CD14-positive monocyte (primary cell): Measurements from ENCODE around the gene TCP10L. TPM values are rescaled to one million over a fixed set of nuclear protein-coding genes. Genes with fewer than 3 reads are reported as not detected.

Experiments used
- DNase-seq, 3 donors: peaks; one replicate each; pipeline ENCODE4 v3.0.0-alpha.2; 2011 to 2022
- H2AFZ ChIP-seq: 2 replicates; pipeline ENCODE4 v1.6.0; 2012; ENCODE audit warnings: mild to moderate bottlenecking, low read depth, low read length, inconsistent platforms; ENCODE audit not compliant: insufficient read depth, poor library complexity, severe bottlenecking
- H3K27ac ChIP-seq, 2 donors: 1 replicate in 1 of 2; 2 replicates in 1 of 2; pipeline ENCODE4 v1.5.1; 2012 to 2013; ENCODE audit warnings: low read length in 2 of 2, control low read depth in 1 of 2, inconsistent platforms in 1 of 2, low read depth in 1 of 2, mild to moderate bottlenecking in 1 of 2
- H3K27me3 ChIP-seq, 2 donors: one replicate each; pipeline versions ENCODE4 v1.6.0 to v1.6.1; 2011 to 2013; ENCODE audit warnings: low read length in 2 of 2; ENCODE audit not compliant: control insufficient read depth in 2 of 2, insufficient read depth in 2 of 2
- H3K36me3 ChIP-seq, 2 donors: replicated peaks in 1 of 2; 1 replicate in 1 of 2; 2 replicates in 1 of 2; pipeline versions ENCODE4 v1.5.1 to v1.6.1; 2012 to 2013; ENCODE audit warnings: low read length in 2 of 2, control low read depth in 1 of 2, inconsistent platforms in 1 of 2, mild to moderate bottlenecking in 1 of 2; ENCODE audit not compliant: insufficient read depth in 2 of 2, control insufficient read depth in 1 of 2
- H3K4me1 ChIP-seq, 2 donors: 1 replicate in 1 of 2; 2 replicates in 1 of 2; pipeline versions ENCODE4 v1.5.1 to v1.6.1; 2012 to 2013; ENCODE audit warnings: low read length in 2 of 2, control low read depth in 1 of 2, inconsistent platforms in 1 of 2, mild to moderate bottlenecking in 1 of 2, moderate library complexity in 1 of 2; ENCODE audit not compliant: insufficient read depth in 2 of 2, control insufficient read depth in 1 of 2
- H3K4me2 ChIP-seq: replicated peaks from 2 replicates; pipeline ENCODE3; 2012; ENCODE audit warnings: low read length, moderate library complexity, mild to moderate bottlenecking; ENCODE audit not compliant: poor library complexity, severe bottlenecking; ENCODE audit errors: extremely low read depth
- H3K4me3 ChIP-seq, 3 experiments: fragments of 200-600 bp in 1 of 3; sonication (generic) in 1 of 3; replicated peaks in 1 of 3; 1 replicate in 2 of 3; 2 replicates in 1 of 3; pipeline ENCODE4 v1.5.1; 2011 to 2013; ENCODE audit warnings: low read length in 3 of 3, mild to moderate bottlenecking in 3 of 3, control low read depth in 2 of 3, low read depth in 2 of 3, inconsistent platforms in 1 of 3, moderate library complexity in 1 of 3
- H3K79me2 ChIP-seq: 2 replicates; pipeline ENCODE4 v1.6.0; 2012; ENCODE audit warnings: mild to moderate bottlenecking, control low read depth, inconsistent platforms, low read length, moderate library complexity; ENCODE audit not compliant: insufficient read depth
- H3K9ac ChIP-seq: 2 replicates; pipeline ENCODE4 v1.6.0; 2017; ENCODE audit warnings: low read length, mild to moderate bottlenecking; ENCODE audit not compliant: insufficient read depth, poor library complexity, severe bottlenecking
- H3K9me3 ChIP-seq, 2 donors: replicated peaks in 1 of 2; 1 replicate in 1 of 2; 2 replicates in 1 of 2; pipeline versions ENCODE4 v1.5.1 to v1.6.1; 2012 to 2013; ENCODE audit warnings: low read length in 2 of 2, control low read depth in 1 of 2; ENCODE audit not compliant: control insufficient read depth in 1 of 2, insufficient read depth in 1 of 2
- H4K20me1 ChIP-seq: 2 replicates; pipeline ENCODE4 v1.6.0; 2012; ENCODE audit warnings: mild to moderate bottlenecking, low read length, control low read depth, moderate library complexity; ENCODE audit not compliant: insufficient read depth
- H3K27ac Mint-ChIP-seq, 7 donors: one replicate each; pipeline ENCODE4 v1.8.0; 2020; ENCODE audit warnings: mild to moderate bottlenecking in 7 of 7, mixed read lengths in 7 of 7, moderate library complexity in 6 of 7, inconsistent platforms in 2 of 7
- H3K27me3 Mint-ChIP-seq, 3 donors: one replicate each; pipeline ENCODE4 v1.8.0; 2021 to 2022; ENCODE audit warnings: low read depth in 3 of 3, mild to moderate bottlenecking in 3 of 3, mixed read lengths in 3 of 3, moderate library complexity in 3 of 3, inconsistent platforms in 1 of 3
- H3K36me3 Mint-ChIP-seq, 2 donors: one replicate each; pipeline ENCODE4 v1.8.0; 2020; ENCODE audit warnings: mixed read lengths in 2 of 2, inconsistent platforms in 1 of 2, mild to moderate bottlenecking in 1 of 2
- H3K4me1 Mint-ChIP-seq: one replicate; pipeline ENCODE4 v1.8.0; 2020; ENCODE audit warnings: mild to moderate bottlenecking, mixed read lengths
- H3K4me3 Mint-ChIP-seq, 2 donors: one replicate each; pipeline ENCODE4 v1.8.0; 2020; ENCODE audit warnings: mild to moderate bottlenecking in 2 of 2, mixed read lengths in 2 of 2, moderate library complexity in 1 of 2
- H3K9me3 Mint-ChIP-seq, 7 donors: one replicate each; pipeline ENCODE4 v1.8.0; 2020 to 2022; ENCODE audit warnings: mixed read lengths in 7 of 7, mild to moderate bottlenecking in 6 of 7, moderate library complexity in 6 of 7, inconsistent platforms in 2 of 7
- CTCF ChIP-seq: fragments of 200-600 bp; IDR thresholded peaks from one replicate; pipeline ENCODE4 v1.8.0; 2022; ENCODE audit warnings: antibody characterized with exemption, mild to moderate bottlenecking
- WGBS: methylation state at CpG from one replicate; pipeline ENCODE4 v1.1.5; 2013; ENCODE audit warnings: missing lambda C conversion rate; ENCODE audit not compliant: insufficient coverage; 5-methylcytosine and 5-hydroxymethylcytosine counted together
- intact Hi-C, 2 donors: fragments of 100-400 bp; cut with micrococcal nuclease; formaldehyde crosslinking; loops; one replicate each; pipeline versions ENCODE4 v1.15.0 to v1.15.1; 2023
- polyA plus RNA-seq, 3 donors: library from polyadenylated mRNA; depleted of rRNA in 1 of 3; unstranded in 2 of 3; stranded (reverse) in 1 of 3; fragments of 300-500 nt in 2 of 3; fragments of >200 nt in 1 of 3; fragmentation: Illumina TruSeq in 2 of 3; gene quantifications; 1 replicate in 2 of 3; 2 replicates in 1 of 3; pipeline ENCODE4 v1.2.3, GENCODE V29; 2012 to 2021
- small RNA-seq: library from RNA; depleted of rRNA; stranded (forward); fragments of <200 nt; gene quantifications from one replicate; pipeline ENCODE3, GENCODE V24; 2012; ENCODE audit warnings: low read depth; ENCODE audit not compliant: insufficient read length

The TCP10L gene
- polyA plus RNA-seq, 3 donors = 0.07 to 0.41 (median 0.12) TPM

DNA sequence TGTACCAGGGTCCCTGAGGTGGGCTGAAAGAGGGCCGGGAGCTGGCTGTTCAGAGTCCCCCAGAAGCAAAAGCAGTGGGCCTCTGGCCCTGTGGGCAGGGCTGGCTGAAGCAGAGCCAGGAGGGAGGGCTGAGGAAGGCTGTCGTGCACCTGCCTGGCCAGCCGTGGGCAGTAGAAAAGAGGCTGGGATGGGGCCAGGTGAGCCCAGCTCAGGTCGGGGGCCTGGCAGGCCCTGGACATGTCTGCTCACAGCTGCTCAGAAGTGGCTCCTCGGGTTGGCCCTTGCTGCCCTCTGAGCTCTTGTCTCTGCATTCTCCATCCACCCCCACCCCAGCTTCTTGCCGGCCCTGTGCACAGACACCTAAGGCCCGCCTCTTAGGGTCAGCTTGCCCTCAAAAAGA is 60.0 kb downstream of the TCP10L start:
- TF ChIP-seq CTCF = no peak
- Histone ChIP-seq H3K9ac (no peak overlapping the region), H3K27me3 (no peaks in the 10 kb centered on the region), H2AFZ (no peak overlapping the region), H4K20me1 (no peaks in the 10 kb centered on the region), H3K9me3 (peaks cover 0 to 3% of the 10 kb centered on the region in 2 donors), H3K27ac (no peak overlapping the region), H3K36me3 (no peaks in the 10 kb centered on the region), H3K4me2 (no peak overlapping the region), H3K79me2 (no peaks in the 10 kb centered on the region), H3K4me3 (no peak overlapping the region), H3K4me1 (no peaks in the 10 kb centered on the region)
- intact Hi-C loops = no loop called here
- H3K36me3 Mint-ChIP-seq = no peaks in the 10 kb centered on the region
- DNase-seq = no peak
- no peak overlapping the region for H3K27ac Mint-ChIP-seq
- peaks cover 3% of the 10 kb centered on the region for H3K4me1 Mint-ChIP-seq
- H3K4me3 Mint-ChIP-seq = no peak overlapping the region
- peaks cover 1 to 3% (median 2%) of the 10 kb centered on the region in 3 donors for H3K27me3 Mint-ChIP-seq
- 66% methylated on average over 3 of the region's 7 CpGs for WGBS
- H3K9me3 Mint-ChIP-seq = peaks cover 0 to 22% (median 8%) of the 10 kb centered on the region in 7 donors

- Mint-ChIP-seq H3K9me3 (peaks cover 0 to 23% (median 9%) of the 10 kb centered on the region in 7 donors), H3K27ac (no peak overlapping the region), H3K27me3 (peaks cover 1 to 3% (median 2%) of the 10 kb centered on the region in 3 donors), H3K36me3 (no peaks in the 10 kb centered on the region), H3K4me3 (no peak overlapping the region), H3K4me1 (peaks cover 3% of the 10 kb centered on the region)
- intact Hi-C loops = no loop called here
- Histone ChIP-seq H2AFZ (no peak overlapping the region), H3K4me1 (no peaks in the 10 kb centered on the region), H4K20me1 (no peaks in the 10 kb centered on the region), H3K27me3 (no peaks in the 10 kb centered on the region), H3K79me2 (no peaks in the 10 kb centered on the region), H3K9ac (no peak overlapping the region), H3K27ac (no peak overlapping the region), H3K9me3 (peaks cover 0 to 3% of the 10 kb centered on the region in 2 donors), H3K4me3 (no peak overlapping the region), H3K4me2 (no peak overlapping the region), H3K36me3 (no peaks in the 10 kb centered on the region)
- no peak for TF ChIP-seq CTCF
- WGBS = no CpG with 5 or more reads among the region's 8 CpGs
- DNase-seq = no peak
Measured at GRCh38 chr21:32523988-32524719, 61.2 kb downstream of the TCP10L start.

Small RNA genes lying within 50 kb of the gene (small RNA-seq; reads per million reads assigned to genes)
- gene RF00438 = not detected
- not detected for gene RNA5SP490

Other genes with a start within 250 kb of the TCP10L start
- gene URB1, start 192.5 kb downstream of the TCP10L start, polyA plus RNA-seq = 1 to 10 TPM in 1 of 3 donors, under 1 TPM in 2; 0.25 to 2.4 (median 0.47) TPM
- gene EVA1C, start 172.8 kb downstream of the TCP10L start, polyA plus RNA-seq = under 1 TPM; 0.37 to 0.73 (median 0.63) TPM
- 10 to 100 TPM; 18.7 to 28.7 (median 26.5) TPM for gene CFAP298, start 26.9 kb upstream of the TCP10L start, polyA plus RNA-seq
- gene SYNJ1, start 142.5 kb upstream of the TCP10L start, polyA plus RNA-seq = 10 to 100 TPM in 1 of 3 donors, 1 to 10 TPM in 2; 4.0 to 16.5 (median 8.1) TPM
- 10 to 100 TPM in 1 of 3 donors, 1 to 10 TPM in 2; 3.6 to 31.9 (median 4.1) TPM for gene PAXBP1, start 186.2 kb upstream of the TCP10L start, polyA plus RNA-seq